ENCODE measurements around the gene SLAMF9.

DNA sequence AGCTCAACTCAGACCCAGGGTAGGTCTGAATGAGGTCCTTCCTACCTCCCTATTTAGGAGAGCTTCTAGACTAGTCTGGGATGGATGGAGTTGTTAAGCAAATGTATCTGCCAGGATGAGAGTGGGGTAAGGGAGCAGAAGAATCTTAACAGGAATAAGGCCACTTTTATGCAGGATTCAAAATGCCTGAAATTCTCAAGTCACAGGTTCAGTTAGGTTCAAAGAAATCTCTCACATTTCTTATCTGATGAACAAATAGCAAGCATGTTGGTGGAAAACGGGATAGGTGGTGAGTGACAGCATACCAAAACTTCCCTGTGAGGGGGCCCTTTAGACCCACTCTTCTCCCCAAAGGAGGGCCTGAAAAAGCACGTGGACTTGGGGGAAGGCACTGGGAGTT is 3.0 kb downstream of the SLAMF9 start:
- TF ChIP-seq, protein P1, sequence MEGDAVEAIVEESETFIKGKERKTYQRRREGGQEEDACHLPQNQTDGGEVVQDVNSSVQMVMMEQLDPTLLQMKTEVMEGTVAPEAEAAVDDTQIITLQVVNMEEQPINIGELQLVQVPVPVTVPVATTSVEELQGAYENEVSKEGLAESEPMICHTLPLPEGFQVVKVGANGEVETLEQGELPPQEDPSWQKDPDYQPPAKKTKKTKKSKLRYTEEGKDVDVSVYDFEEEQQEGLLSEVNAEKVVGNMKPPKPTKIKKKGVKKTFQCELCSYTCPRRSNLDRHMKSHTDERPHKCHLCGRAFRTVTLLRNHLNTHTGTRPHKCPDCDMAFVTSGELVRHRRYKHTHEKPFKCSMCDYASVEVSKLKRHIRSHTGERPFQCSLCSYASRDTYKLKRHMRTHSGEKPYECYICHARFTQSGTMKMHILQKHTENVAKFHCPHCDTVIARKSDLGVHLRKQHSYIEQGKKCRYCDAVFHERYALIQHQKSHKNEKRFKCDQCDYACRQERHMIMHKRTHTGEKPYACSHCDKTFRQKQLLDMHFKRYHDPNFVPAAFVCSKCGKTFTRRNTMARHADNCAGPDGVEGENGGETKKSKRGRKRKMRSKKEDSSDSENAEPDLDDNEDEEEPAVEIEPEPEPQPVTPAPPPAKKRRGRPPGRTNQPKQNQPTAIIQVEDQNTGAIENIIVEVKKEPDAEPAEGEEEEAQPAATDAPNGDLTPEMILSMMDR (conservative IDR thresholded peaks at IDR 0.05; ENCODE audit: low read depth, low read length), result no peak
- TF ChIP-seq EZH2 (IDR thresholded peaks at IDR 0.05; ENCODE audit: borderline replicate concordance, low read depth, low read length, poor library complexity, severe bottlenecking), result no peak
